Gastrocnemius medialis (tissue), 4 donors: Measurements from ENCODE around the gene LRRC66. TPM values are rescaled to one million over a fixed set of nuclear protein-coding genes. Genes with fewer than 3 reads are reported as not detected.

Source experiments
- ATAC-seq, 2 donors: fragments of 150-250 bp; one replicate each; pipeline ENCODE4 v1.9.1; 2016
- DNase-seq, 2 donors: peaks; one replicate each; pipeline ENCODE4 v3.0.0-alpha.2; 2019
- H3K27ac ChIP-seq, 4 donors: fragments of 200-600 bp; sonication (generic); 1 replicate in 1 of 4; 2 replicates in 3 of 4; pipeline ENCODE4 v1.5.1; 2016 to 2018; ENCODE audit warnings: mild to moderate bottlenecking in 2 of 4, moderate library complexity in 1 of 4
- H3K27me3 ChIP-seq, 3 donors: fragments of 200-600 bp; sonication (generic) in 2 of 3; 1 replicate in 1 of 3; 2 replicates in 2 of 3; pipeline versions ENCODE4 v1.5.1 to v1.6.0; 2016 to 2019; ENCODE audit warnings: mild to moderate bottlenecking in 1 of 3, moderate library complexity in 1 of 3
- H3K36me3 ChIP-seq, 2 donors: fragments of 200-600 bp; sonication (generic) in 1 of 2; one replicate each; pipeline ENCODE4 v1.5.1; 2017 to 2018
- H3K4me1 ChIP-seq, 2 donors: fragments of 200-600 bp; sonication (generic) in 1 of 2; one replicate each; pipeline ENCODE4 v1.5.1; 2016 to 2017; ENCODE audit warnings: mild to moderate bottlenecking in 2 of 2
- H3K4me3 ChIP-seq, 4 donors: fragments of 200-600 bp; sonication (generic) in 3 of 4; 1 replicate in 1 of 4; 2 replicates in 3 of 4; pipeline ENCODE4 v1.5.1; 2016 to 2019; ENCODE audit warnings: mild to moderate bottlenecking in 2 of 4
- H3K9me3 ChIP-seq, 3 donors: fragments of 200-600 bp; sonication (generic) in 2 of 3; 1 replicate in 1 of 3; 2 replicates in 2 of 3; pipeline ENCODE4 v1.5.1; 2016 to 2019
- POLR2A ChIP-seq, 2 donors: fragments of 450-650 bp; IDR thresholded peaks; one replicate each; pipeline ENCODE4 v1.6.1; 2017; ENCODE audit warnings: antibody characterized with exemption in 2 of 2, mild to moderate bottlenecking in 2 of 2, moderate library complexity in 2 of 2
- in situ Hi-C, 4 donors: fragments of 200-750 bp; cut with MboI; loops; one replicate each; pipeline versions ENCODE4 v1.15.0 to v1.8.0; 2017; ENCODE audit warnings: low sequenced_read_pairs in 4 of 4
- intact Hi-C: fragments of 100-400 bp; cut with DNase I; formaldehyde crosslinking; loops from one replicate; pipeline ENCODE4 v1.15.1; 2023; ENCODE audit warnings: low total_unique reads
- total RNA-seq, 4 donors: library from RNA; depleted of rRNA; stranded (reverse); fragments of >200 nt; gene quantifications; one replicate each; pipeline versions ENCODE4 v1.1.0 to v1.2.3, GENCODE V29; 2016
- TF ChIP-seq, protein P1 (sequence below), 5 experiments: fragments of 450-650 bp in 3 of 5; fragments of 200-600 bp in 2 of 5; sonication (generic) in 2 of 5; IDR thresholded peaks in 4 of 5; conservative IDR thresholded peaks in 1 of 5; 1 replicate in 4 of 5; 2 replicates in 1 of 5; pipeline ENCODE4 v1.5.1; 2016 to 2019; ENCODE audit warnings: antibody characterized with exemption in 5 of 5, mild to moderate bottlenecking in 3 of 5, moderate library complexity in 3 of 5

Gene LRRC66, protein sequence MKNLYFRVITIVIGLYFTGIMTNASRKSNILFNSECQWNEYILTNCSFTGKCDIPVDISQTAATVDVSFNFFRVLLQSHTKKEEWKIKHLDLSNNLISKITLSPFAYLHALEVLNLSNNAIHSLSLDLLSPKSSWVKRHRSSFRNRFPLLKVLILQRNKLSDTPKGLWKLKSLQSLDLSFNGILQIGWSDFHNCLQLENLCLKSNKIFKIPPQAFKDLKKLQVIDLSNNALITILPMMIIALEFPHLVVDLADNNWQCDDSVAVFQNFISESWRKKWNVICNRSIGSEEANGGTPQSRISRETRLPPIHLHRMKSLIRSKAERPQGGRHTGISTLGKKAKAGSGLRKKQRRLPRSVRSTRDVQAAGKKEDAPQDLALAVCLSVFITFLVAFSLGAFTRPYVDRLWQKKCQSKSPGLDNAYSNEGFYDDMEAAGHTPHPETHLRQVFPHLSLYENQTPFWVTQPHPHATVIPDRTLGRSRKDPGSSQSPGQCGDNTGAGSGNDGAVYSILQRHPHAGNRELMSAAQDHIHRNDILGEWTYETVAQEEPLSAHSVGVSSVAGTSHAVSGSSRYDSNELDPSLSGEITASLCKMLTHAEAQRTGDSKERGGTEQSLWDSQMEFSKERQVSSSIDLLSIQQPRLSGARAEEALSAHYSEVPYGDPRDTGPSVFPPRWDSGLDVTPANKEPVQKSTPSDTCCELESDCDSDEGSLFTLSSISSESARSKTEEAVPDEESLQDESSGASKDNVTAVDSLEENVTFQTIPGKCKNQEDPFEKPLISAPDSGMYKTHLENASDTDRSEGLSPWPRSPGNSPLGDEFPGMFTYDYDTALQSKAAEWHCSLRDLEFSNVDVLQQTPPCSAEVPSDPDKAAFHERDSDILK
- 1 to 10 TPM in 2 of 4 donors, under 1 TPM in 2; 0.33 to 3.3 (median 1.1) TPM for total RNA-seq

DNA sequence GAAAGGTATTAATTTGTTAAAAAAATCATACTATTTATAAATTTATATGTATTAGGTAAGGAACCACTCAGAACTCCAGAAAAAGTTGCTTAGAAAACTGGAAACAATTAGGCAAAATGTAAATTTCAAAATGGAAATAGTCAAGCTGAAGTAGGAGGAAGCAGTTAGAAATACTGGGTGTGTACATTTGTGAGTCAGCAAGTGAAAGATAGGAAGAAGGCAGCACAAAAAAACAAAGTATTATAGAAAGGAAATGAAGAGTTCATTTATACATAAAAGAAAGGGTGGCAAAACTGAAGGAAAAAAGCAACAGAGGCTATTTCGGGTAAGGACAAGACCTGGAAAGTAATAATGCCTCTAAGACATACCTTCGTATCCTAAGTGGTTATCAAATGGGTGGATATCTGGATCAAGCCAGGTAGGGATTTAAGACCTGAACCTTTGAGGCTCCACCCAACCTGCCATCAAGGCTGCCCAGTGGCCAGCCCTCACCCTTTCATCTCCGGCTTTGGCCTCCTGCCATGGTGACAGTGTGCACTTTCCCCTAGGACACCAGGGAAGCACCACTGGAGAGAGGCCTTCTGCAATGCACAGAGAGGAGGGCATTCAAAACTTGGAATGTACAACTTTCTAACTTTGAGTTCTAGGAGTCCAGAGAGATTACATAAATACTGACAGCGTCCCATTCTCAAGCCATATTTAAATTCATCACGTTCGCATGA lies at the start of gene LRRC66:
TSS of gene LRRC66 (minus strand) at position 428 of the 722 bp plus-strand sequence. CDS start 2,750 bp downstream, outside the sequence.
- DNase-seq (no peak), ATAC-seq (no peak)
- Histone ChIP-seq H3K27me3 (no peaks in the 10 kb centered on the region), H3K4me3 (no peak within 1 kb of the TSS), H3K4me1 (no peaks in the 10 kb centered on the region), H3K27ac (no peak within 1 kb of the TSS), H3K36me3 (peaks cover 0 to 61% of the 10 kb centered on the region in 2 donors), H3K9me3 (no peaks in the 10 kb centered on the region)
- in situ Hi-C loops (loop anchor here in 2 of 4 donors (10.0 to 25.0 kb wide), 2 partner anchors 108 to 125 kb away; no protein-coding TSS in a partner anchor), intact Hi-C loops (no loop called here)
- TF ChIP-seq POLR2A (IDR thresholded peaks at IDR 0.05) = no peak
- TF ChIP-seq, protein P1, sequence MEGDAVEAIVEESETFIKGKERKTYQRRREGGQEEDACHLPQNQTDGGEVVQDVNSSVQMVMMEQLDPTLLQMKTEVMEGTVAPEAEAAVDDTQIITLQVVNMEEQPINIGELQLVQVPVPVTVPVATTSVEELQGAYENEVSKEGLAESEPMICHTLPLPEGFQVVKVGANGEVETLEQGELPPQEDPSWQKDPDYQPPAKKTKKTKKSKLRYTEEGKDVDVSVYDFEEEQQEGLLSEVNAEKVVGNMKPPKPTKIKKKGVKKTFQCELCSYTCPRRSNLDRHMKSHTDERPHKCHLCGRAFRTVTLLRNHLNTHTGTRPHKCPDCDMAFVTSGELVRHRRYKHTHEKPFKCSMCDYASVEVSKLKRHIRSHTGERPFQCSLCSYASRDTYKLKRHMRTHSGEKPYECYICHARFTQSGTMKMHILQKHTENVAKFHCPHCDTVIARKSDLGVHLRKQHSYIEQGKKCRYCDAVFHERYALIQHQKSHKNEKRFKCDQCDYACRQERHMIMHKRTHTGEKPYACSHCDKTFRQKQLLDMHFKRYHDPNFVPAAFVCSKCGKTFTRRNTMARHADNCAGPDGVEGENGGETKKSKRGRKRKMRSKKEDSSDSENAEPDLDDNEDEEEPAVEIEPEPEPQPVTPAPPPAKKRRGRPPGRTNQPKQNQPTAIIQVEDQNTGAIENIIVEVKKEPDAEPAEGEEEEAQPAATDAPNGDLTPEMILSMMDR (IDR thresholded peaks at IDR 0.05 in 4 of 5, conservative IDR thresholded peaks at IDR 0.05 in 1 of 5) = no peak

DNA sequence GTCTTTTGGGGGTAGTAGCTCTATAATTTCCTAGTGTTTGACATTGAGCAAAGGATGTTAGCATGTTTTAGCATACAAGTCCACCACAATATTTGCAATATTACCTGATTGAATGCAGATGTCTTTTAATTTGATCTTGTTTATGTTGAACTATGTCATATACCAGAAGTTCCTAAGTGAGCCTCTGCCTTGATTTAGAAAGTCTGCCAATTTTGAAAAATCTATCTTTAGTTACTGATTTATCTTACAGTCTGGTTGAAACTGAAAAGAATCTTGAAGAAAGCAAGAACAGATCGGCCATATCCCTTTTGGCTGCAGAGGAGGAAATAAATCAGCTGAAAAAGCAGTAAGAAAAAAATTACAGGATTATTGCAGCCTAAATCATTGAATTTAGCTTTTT lies 49.4 kb upstream of the LRRC66 start:
- no peak overlapping the region for H3K4me3 ChIP-seq
- ATAC-seq = no peak
- no peak overlapping the region for H3K27ac ChIP-seq
- in situ Hi-C loops (no loop called here), intact Hi-C loops (no loop called here)
- H3K36me3 ChIP-seq = no peaks in the 10 kb centered on the region
- no peaks in the 10 kb centered on the region for H3K27me3 ChIP-seq
- TF ChIP-seq, protein P1 (IDR thresholded peaks at IDR 0.05 in 4 of 5, conservative IDR thresholded peaks at IDR 0.05 in 1 of 5) = no peak
- no peak for TF ChIP-seq POLR2A (IDR thresholded peaks at IDR 0.05)
- H3K9me3 ChIP-seq = no peaks in the 10 kb centered on the region
- no peak for DNase-seq
- H3K4me1 ChIP-seq = no peaks in the 10 kb centered on the region

DNA sequence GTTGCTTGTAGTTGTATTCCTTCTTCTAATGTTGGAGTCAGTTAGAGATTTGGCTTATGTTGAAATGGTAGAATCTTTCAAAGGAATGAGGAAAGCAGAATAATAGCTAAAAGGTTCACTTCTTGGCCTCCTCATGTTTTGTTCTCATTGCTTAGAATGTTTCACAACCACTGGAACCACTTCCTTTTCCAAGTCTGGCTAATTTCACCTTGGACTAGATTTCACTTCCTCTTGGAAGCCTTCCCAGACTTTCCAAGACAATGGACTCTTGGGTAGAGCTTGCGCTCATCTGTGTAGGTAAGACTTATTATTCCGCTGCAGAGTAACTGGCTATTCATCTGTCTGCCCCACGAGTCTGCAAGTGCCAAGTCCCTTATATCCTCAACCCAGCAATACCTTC lies 39.2 kb upstream of the LRRC66 start:
- TF ChIP-seq, protein P1 (IDR thresholded peaks at IDR 0.05 in 4 of 5, conservative IDR thresholded peaks at IDR 0.05 in 1 of 5) = no peak
- no peak for TF ChIP-seq POLR2A (IDR thresholded peaks at IDR 0.05)
- Histone ChIP-seq H3K27me3 (no peaks in the 10 kb centered on the region), H3K4me3 (no peak overlapping the region), H3K27ac (no peak overlapping the region), H3K36me3 (no peaks in the 10 kb centered on the region), H3K4me1 (peaks cover 0 to 7% of the 10 kb centered on the region in 2 donors), H3K9me3 (no peaks in the 10 kb centered on the region)
- DNase-seq = no peak
- intact Hi-C loops (no loop called here), in situ Hi-C loops (no loop called here)
- peak; percentile 56 to 76 for ATAC-seq

DNA sequence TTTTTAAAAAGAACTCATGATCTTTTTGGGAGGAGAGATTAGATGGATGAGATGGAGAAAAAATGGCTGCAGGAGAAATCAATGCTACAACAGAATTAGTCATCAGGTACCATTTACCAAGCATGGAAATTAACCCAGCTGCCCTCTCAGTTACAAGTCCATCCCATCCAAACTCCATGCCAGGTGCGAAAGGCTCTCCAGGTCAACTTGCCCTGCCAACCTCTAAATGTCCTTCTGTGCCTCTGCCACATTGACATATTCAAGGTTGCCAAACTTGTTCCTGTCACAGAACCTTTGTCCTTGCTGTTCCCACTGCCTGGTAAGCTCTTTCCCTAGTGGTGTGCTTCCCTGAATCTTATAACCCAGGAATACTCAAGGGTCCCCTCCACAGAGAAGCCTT lies 38.1 kb upstream of the LRRC66 start:
- H3K27me3 ChIP-seq = no peaks in the 10 kb centered on the region

More for the DNA sequence above, 38.1 kb upstream of the LRRC66 start:
- no peak for TF ChIP-seq POLR2A (IDR thresholded peaks at IDR 0.05)
- TF ChIP-seq, protein P1 (IDR thresholded peaks at IDR 0.05 in 4 of 5, conservative IDR thresholded peaks at IDR 0.05 in 1 of 5) = no peak
- intact Hi-C loops = no loop called here
- Histone ChIP-seq H3K4me1 (peaks cover 0 to 7% of the 10 kb centered on the region in 2 donors), H3K4me3 (no peak overlapping the region), H3K36me3 (no peaks in the 10 kb centered on the region), H3K9me3 (no peaks in the 10 kb centered on the region), H3K27ac (no peak overlapping the region)
- ATAC-seq (no peak), DNase-seq (no peak)
- in situ Hi-C loops = no loop called here
